Measurements from ENCODE around the gene AK9.
"Not testable (repeated sequence)": the region's sequence is repeated elsewhere in the genome, so short reads cannot be mapped to it uniquely, and the experiment has no call there.

The AK9 gene

DNA sequence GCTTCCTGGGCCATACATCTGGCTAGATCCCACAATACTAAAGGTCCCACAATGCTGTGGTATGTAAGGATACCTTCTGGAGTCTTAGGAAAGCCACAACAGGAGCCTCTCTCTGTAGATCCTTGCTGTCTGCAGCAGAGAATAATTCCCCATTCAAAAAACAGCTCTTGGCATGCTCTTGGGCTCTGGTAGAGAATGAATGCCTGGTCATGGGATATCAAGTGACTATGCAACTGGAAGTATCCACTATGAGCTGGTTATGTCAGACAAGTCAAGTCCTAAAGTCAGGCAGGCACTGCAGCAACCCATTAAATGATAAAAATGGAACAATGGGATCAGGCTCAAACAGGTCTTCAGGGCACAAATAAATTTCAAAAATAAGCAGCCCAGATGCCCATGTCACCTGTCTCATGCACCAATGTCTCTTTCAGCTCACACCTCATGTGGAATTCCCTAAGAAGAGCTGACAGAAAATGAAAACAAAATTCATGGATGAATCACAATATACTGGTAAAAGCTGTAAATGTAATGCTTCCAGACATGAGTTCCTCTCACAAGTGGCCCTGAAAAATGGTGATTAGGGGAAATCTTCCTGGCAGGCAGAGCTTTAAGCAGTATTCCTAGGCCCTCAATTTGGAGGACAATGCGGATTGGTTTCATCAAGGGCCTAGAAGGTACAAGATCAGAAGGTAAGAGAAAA, 4.3 kb downstream of the AK9 start:
- Histone ChIP-seq H3K27me3 (ENCODE audit: low read depth) (peaks cover 8% of the 10 kb centered on the region; the same call in 1 of the 2 replicates), H3K9me3 (no peaks in the 10 kb centered on the region), H3K36me3 (replicated peaks) (no peaks in the 10 kb centered on the region), H3K4me3 (no peak overlapping the region), H3K4me1 (no peaks in the 10 kb centered on the region)
- DNase-seq (ENCODE audit: low spot score in 2 of 2), result no peak
- in situ Hi-C loops (cut with MboI; ENCODE audit: low sequenced_read_pairs), result no loop called here

DNA sequence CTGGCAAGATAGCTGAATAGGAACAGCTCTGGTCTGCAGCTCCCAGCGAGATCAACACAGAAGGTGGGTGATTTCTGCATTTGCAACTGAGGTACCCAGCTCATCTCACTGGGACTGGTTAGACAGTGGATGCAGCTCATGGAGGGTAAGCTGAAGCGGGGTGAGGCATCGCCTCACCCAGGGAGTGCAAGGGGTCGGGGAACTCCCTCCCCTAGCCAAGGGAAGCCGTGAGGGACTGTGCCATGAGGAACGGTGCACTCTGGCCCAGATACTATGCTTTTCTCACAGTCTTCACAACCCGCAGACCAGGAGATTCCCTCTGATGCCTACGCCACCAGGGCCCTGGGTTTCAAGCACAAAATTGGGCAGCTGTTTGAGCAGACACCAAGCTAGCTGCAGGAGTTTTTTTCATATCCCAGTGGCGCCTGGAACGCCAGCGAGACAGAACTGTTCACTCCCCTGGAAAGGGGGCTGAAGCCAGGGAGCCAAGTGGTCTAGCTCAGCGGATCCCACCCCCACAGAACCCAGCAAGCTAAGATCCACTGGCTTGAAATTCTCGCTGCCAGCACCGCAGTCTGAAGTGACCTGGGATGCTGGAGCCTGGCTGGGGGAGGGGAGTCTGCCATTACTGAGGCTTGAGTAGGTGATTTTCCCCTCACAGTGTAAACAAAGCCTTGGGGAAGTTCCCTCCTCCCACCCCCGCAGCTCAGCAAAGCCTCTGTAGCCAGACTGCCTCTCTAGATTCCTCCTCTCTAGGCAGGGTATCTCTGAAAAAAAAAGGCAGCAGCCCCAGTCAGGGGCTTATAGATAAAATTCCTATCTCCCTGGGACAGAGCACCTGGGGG, 12.1 kb downstream of the AK9 start:
- H3K36me3 ChIP-seq (replicated peaks); H3K4me1 ChIP-seq; DNase-seq (ENCODE audit: low spot score in 2 of 2); in situ Hi-C loops (cut with MboI; ENCODE audit: low sequenced_read_pairs); H3K27me3 ChIP-seq (ENCODE audit: low read depth); H3K4me3 ChIP-seq; H3K9me3 ChIP-seq: not testable (repeated sequence)

DNA sequence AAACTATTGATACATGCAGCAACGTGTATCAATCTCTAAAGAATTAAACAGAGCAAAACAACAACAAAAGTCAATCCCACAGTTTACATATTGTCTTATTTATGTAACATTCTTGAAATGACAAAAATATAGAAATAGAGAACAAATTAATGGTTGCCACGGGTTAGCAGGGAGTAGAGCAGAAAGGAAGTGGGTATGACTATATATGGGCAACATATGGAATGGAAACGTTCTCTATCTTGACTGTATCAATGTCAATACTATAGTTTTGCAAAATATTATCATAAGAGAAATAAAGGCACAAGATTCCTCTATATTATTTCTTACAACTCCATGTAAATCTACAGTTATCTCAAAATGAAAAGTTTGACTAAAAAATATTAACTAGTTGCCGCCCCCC, 12.8 kb downstream of the AK9 start:
- Histone ChIP-seq H3K27me3 (ENCODE audit: low read depth) (no peaks in the 10 kb centered on the region), H3K4me3 (no peak overlapping the region), H3K36me3 (replicated peaks) (no peaks in the 10 kb centered on the region), H3K4me1 (no peaks in the 10 kb centered on the region), H3K9me3 (no peaks in the 10 kb centered on the region)
- in situ Hi-C loops (cut with MboI; ENCODE audit: low sequenced_read_pairs), result no loop called here
- no peak for DNase-seq (ENCODE audit: low spot score in 2 of 2)

DNA sequence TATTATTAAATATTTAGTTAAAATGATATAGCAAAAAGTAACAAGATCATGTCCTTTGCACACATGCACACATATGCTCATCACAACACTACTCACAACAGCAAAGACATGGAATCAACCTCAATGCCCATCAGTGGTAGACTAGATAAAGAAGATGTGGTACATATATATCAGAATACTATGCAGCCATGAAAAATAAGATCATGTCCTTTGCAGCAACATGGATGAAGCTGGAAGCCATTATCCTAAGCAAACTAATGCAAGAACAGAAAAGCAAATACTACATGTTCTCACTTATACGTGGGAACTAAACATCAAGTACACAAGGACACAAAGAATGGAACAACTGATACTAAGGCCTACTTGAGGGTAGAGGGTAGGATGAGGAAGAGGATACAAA, 14.3 kb downstream of the AK9 start:
- Histone ChIP-seq H3K27me3 (ENCODE audit: low read depth) (no peaks in the 10 kb centered on the region), H3K36me3 (replicated peaks) (no peaks in the 10 kb centered on the region), H3K4me1 (no peaks in the 10 kb centered on the region), H3K4me3 (no peak overlapping the region), H3K9me3 (no peaks in the 10 kb centered on the region)
- in situ Hi-C loops (cut with MboI; ENCODE audit: low sequenced_read_pairs), result no loop called here
- DNase-seq (ENCODE audit: low spot score in 2 of 2), result no peak

DNA sequence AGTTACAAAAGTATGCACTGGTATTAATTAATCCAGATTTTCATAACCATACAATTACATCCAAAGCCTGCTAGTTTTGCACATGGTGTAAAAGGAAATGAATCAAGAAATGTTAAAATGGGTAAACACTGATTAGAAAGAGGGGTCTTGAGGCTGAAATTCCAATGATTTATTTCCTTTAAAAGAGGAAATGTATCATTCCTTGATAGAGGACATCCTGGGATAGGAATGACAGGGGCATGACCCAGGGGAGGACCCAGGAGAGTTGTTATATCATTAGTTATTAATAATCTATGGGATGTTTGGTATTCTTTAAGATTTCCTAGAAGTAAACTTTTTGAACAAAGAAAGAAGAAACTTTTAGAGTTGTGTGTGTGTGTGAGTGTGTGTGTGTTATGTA, 18.2 kb downstream of the AK9 start:
- no peak for DNase-seq (ENCODE audit: low spot score in 2 of 2)
- Histone ChIP-seq H3K27me3 (ENCODE audit: low read depth) (no peaks in the 10 kb centered on the region), H3K4me1 (no peaks in the 10 kb centered on the region), H3K9me3 (no peaks in the 10 kb centered on the region), H3K36me3 (replicated peaks) (no peaks in the 10 kb centered on the region), H3K4me3 (no peak overlapping the region)
- in situ Hi-C loops (cut with MboI; ENCODE audit: low sequenced_read_pairs), result no loop called here

DNA sequence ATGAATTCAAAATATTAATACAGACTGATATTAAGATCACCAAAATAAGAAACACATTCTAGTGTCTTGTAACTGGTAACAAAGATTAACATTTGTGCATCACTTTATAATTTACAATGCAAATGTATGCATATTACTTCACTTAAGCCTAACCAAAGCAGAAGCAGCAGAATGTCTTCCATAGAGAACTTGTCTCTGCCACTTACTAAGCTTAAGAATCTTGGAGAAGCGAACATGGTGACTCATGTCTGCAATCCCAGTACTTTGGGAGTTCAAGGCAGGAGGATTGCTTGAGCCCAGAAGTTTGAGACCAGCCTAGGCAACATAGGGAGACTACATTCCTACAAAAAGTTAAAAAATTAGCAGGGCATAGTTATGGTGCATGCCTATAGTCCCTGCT, 18.8 kb downstream of the AK9 start:
- no peak for DNase-seq (ENCODE audit: low spot score in 2 of 2)
- no peaks in the 10 kb centered on the region for H3K9me3 ChIP-seq
- no peaks in the 10 kb centered on the region for H3K36me3 ChIP-seq (replicated peaks)
- H3K27me3 ChIP-seq (ENCODE audit: low read depth), result no peaks in the 10 kb centered on the region
- no peak overlapping the region for H3K4me3 ChIP-seq
- in situ Hi-C loops (cut with MboI; ENCODE audit: low sequenced_read_pairs), result no loop called here
- H3K4me1 ChIP-seq, result no peaks in the 10 kb centered on the region

DNA sequence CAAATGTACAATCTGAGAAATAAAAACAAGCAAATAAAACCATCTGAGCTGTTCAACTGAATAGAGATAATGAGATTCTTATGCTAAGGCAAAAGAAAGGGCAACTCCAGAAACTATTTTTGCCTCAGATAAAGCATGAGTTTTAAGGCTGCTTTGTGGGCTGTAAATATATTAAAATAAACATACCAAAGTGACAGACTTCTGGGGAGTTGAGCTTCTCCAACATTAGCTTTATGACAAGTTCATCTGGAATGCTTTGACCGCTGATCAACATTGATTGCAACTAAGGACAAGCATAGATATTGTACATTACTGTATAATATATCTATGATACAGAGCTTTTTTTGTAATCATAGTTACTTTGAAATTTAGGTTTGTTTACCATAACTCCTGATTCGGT, 19.3 kb downstream of the AK9 start:
- in situ Hi-C loops (cut with MboI; ENCODE audit: low sequenced_read_pairs), result no loop called here
- Histone ChIP-seq H3K9me3 (no peaks in the 10 kb centered on the region), H3K27me3 (ENCODE audit: low read depth) (no peaks in the 10 kb centered on the region), H3K36me3 (replicated peaks) (no peaks in the 10 kb centered on the region), H3K4me3 (no peak overlapping the region), H3K4me1 (no peaks in the 10 kb centered on the region)
- DNase-seq (ENCODE audit: low spot score in 2 of 2), result no peak

DNA sequence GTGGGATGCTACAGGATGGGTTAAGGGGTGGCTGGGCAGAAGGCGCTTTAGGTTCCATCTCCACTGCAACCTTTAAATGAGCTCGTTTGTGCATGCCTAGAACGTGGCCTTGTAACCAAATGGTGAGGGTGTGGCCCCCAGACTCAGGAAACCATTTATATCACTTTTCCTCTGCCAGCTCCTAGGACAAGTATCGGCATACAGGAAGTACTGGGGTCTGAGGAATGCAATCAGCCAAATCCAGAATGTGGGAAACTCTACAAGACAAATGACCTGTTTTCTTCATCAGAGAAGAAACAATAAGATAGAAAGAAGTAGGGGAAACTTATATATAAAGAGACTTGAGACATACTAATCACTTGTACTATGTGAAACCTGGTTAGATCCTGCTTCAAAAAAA, 21.2 kb downstream of the AK9 start:
- H3K4me1 ChIP-seq, result no peaks in the 10 kb centered on the region
- no peak overlapping the region for H3K4me3 ChIP-seq
- no peaks in the 10 kb centered on the region for H3K36me3 ChIP-seq (replicated peaks)
- in situ Hi-C loops (cut with MboI; ENCODE audit: low sequenced_read_pairs), result no loop called here
- no peaks in the 10 kb centered on the region for H3K9me3 ChIP-seq
- H3K27me3 ChIP-seq (ENCODE audit: low read depth), result no peaks in the 10 kb centered on the region
- no peak for DNase-seq (ENCODE audit: low spot score in 2 of 2)

DNA sequence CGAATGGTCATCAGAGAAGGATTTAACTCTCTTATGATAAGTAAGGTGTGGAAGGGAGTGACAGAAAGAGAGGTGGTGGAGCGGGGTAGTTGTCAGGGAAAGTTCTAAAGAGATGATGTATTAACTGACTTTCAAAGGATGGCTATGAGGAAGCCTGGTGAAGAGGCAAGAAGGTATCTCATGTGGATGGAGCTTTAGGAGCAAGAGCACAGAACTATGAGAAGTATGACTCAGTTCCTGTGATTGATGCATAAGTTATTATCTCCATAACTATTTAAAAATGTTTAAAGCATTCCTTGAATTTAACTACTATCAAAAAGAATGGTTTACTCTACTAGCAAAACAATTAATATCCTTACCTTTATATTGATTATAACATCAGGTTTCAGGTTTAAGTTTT, 28.8 kb downstream of the AK9 start:
- no peaks in the 10 kb centered on the region for H3K9me3 ChIP-seq
- H3K4me1 ChIP-seq, result no peaks in the 10 kb centered on the region
- no peak for DNase-seq (ENCODE audit: low spot score in 2 of 2)
- peaks cover 6% of the 10 kb centered on the region; the same call in 1 of the 2 replicates for H3K27me3 ChIP-seq (ENCODE audit: low read depth)
- H3K36me3 ChIP-seq (replicated peaks), result no peaks in the 10 kb centered on the region
- no peak overlapping the region for H3K4me3 ChIP-seq
- in situ Hi-C loops (cut with MboI; ENCODE audit: low sequenced_read_pairs), result no loop called here

DNA sequence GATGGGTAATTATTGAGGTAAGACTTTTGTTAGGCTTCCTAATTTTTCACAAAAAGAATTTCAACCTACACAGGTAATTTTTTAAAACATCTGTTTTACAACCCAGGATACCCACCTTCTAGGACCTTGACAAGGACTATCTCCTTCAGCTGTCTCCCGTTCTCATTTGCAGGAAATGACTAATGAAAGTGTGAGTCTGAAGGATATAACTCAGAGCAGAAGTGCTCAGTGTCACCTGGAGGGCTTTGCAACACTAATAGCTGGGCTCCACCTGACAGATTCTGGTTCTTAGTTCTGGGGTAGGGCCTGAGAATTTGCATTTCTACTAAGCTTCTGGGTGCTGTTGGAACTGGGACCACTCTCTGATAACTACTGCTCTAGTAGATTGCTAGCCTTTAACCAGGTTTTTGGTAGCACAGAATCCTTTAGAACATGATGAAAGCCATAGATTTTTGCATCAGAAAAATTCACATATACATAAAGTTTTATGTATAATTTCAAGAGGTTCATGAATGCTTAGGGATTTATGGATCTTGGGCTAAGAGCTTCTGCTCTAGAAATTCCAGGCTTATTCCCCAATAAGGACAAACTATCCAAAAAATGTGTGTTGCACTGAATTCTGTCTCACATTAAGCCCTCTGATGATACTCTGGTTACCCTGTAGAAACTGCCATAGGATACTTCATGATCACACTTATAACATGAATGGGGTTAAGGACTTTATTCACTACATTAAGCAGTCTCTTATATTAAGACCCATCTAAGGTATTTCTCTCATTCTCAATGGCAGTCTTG, 30.3 kb downstream of the AK9 start:
- H3K4me3 ChIP-seq, result no peak overlapping the region
- DNase-seq (ENCODE audit: low spot score in 2 of 2), result no peak
- in situ Hi-C loops (cut with MboI; ENCODE audit: low sequenced_read_pairs), result no loop called here
- peaks cover 6% of the 10 kb centered on the region; the same call in 1 of the 2 replicates for H3K27me3 ChIP-seq (ENCODE audit: low read depth)
- H3K9me3 ChIP-seq, result no peaks in the 10 kb centered on the region
- no peaks in the 10 kb centered on the region for H3K4me1 ChIP-seq
- H3K36me3 ChIP-seq (replicated peaks), result no peaks in the 10 kb centered on the region

DNA sequence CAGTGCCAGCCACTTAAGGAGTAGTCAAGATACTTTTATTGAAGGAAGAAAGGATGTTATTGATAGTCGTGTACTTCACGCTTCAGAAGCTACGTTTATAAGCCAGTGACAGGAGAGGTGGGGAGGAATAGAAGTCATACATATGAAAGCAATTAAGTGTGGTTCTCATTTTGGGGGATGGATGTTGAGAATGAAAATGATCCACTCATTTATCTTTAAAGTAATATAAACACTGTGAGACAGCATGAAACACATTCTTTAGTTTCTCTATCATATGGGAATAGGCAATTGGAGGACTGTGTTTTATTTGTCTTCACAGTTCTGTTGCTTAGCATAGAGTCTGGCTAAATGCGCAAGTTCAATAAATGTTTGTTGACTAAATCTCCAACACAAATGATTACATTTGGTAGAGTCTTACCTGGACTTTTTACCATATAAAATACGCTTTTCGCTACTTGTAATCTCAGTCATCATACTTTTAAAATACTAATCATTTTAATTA, 35.2 kb downstream of the AK9 start:
- no peak for DNase-seq (ENCODE audit: low spot score in 2 of 2)
- H3K4me3 ChIP-seq, result no peak overlapping the region
- no peaks in the 10 kb centered on the region for H3K36me3 ChIP-seq (replicated peaks)
- no peaks in the 10 kb centered on the region for H3K4me1 ChIP-seq
- H3K27me3 ChIP-seq (ENCODE audit: low read depth), result peaks cover 6% of the 10 kb centered on the region; the same call in 1 of the 2 replicates
- H3K9me3 ChIP-seq, result no peaks in the 10 kb centered on the region
- in situ Hi-C loops (cut with MboI; ENCODE audit: low sequenced_read_pairs), result no loop called here

DNA sequence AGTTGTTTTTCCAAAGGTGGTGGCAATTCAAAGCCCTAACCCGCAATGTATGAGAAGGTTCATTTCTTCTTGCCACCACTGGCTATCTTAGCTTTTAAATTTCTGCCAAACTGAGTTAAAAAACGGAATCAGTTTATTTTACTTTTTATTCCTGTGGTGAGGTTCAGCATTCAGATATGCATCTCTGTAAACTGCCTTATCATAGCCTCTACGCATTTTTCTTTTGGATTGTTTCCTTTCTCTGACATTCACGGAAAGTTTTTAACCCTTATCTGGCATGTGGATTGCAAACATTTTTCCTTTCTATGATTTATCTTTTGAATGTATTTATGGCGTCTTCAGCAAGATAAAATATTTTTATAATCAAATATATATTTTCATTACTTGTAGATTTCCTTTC, 37.7 kb downstream of the AK9 start:
- Histone ChIP-seq H3K4me3 (no peak overlapping the region), H3K36me3 (replicated peaks) (no peaks in the 10 kb centered on the region), H3K27me3 (ENCODE audit: low read depth) (no peaks in the 10 kb centered on the region), H3K4me1 (no peaks in the 10 kb centered on the region), H3K9me3 (no peaks in the 10 kb centered on the region)
- no peak for DNase-seq (ENCODE audit: low spot score in 2 of 2)
- in situ Hi-C loops (cut with MboI; ENCODE audit: low sequenced_read_pairs), result no loop called here

DNA sequence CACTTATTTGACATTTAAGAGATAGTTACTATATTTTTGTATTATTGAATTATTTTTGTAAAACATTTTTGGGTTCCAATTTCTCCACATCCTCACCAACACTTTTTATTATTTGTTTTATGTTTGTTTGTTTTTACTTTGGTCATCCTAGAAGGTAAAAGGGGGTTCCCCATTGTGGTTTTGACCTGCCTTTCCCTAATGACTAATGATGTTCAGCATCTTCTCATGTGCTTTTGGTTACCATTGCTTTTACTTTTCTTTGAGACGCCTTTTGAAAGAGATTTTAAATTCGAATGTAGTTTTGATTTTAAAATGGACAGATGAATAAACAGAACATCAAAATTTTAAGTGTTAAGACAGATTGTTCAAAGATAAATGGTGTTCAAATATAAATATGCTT, 46.9 kb downstream of the AK9 start:
- Histone ChIP-seq H3K4me3 (no peak overlapping the region), H3K9me3 (no peaks in the 10 kb centered on the region), H3K36me3 (replicated peaks) (no peaks in the 10 kb centered on the region), H3K27me3 (ENCODE audit: low read depth) (no peaks in the 10 kb centered on the region), H3K4me1 (no peaks in the 10 kb centered on the region)
- in situ Hi-C loops (cut with MboI; ENCODE audit: low sequenced_read_pairs), result no loop called here
- DNase-seq (ENCODE audit: low spot score in 2 of 2), result no peak

DNA sequence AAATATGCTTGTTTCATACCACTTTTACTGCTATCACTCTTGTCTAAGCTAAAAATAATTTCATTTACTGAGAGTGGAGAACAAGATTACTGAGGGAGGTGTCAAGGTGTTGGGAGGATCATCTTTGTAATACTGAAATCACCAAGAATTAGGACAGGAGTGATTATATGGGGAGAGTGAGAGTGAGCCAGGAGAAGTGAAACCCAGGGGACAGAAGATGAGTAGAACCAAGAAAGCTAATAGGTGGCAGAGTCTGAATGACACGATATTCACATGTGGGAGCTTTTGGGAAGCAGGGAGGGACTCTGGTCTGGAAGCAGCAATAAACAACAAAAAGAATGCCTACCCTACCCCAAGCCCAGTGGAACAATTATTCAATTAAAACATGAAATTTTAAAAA, 58.6 kb downstream of the AK9 start:
- Histone ChIP-seq H3K36me3 (replicated peaks) (no peaks in the 10 kb centered on the region), H3K4me3 (no peak overlapping the region), H3K4me1 (no peaks in the 10 kb centered on the region), H3K9me3 (no peaks in the 10 kb centered on the region), H3K27me3 (ENCODE audit: low read depth) (peaks cover 4% of the 10 kb centered on the region; the same call in 1 of the 2 replicates)
- in situ Hi-C loops (cut with MboI; ENCODE audit: low sequenced_read_pairs), result no loop called here
- DNase-seq (ENCODE audit: low spot score in 2 of 2), result no peak

Data from HAP-1 (cell line).